ENCODE data around the gene MYO10.

DNA sequence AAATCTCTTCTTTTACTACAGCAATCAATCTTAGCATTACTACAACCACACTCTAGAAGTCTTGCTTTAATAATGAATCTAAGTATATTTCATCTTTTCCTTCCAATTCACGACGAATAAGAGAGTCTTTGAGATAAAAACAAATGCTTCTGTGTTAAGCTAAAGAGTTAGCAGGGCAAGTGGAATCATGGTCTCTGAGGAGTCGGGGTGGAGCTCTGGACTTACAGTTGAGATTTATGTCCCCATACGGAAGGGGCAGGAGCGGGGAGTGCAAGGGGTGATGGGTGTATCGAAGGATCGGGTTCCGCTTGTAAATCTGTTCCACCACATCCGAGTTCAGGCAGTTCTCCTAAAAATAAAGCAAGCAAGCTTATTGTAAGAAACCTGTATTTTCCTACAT is 260.3 kb downstream of the MYO10 start:
- TF ChIP-seq, protein P1, sequence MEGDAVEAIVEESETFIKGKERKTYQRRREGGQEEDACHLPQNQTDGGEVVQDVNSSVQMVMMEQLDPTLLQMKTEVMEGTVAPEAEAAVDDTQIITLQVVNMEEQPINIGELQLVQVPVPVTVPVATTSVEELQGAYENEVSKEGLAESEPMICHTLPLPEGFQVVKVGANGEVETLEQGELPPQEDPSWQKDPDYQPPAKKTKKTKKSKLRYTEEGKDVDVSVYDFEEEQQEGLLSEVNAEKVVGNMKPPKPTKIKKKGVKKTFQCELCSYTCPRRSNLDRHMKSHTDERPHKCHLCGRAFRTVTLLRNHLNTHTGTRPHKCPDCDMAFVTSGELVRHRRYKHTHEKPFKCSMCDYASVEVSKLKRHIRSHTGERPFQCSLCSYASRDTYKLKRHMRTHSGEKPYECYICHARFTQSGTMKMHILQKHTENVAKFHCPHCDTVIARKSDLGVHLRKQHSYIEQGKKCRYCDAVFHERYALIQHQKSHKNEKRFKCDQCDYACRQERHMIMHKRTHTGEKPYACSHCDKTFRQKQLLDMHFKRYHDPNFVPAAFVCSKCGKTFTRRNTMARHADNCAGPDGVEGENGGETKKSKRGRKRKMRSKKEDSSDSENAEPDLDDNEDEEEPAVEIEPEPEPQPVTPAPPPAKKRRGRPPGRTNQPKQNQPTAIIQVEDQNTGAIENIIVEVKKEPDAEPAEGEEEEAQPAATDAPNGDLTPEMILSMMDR (IDR thresholded peaks at IDR 0.05; ENCODE audit: poor library complexity): no peak
- no peak for TF ChIP-seq EZH2 (IDR thresholded peaks at IDR 0.05; ENCODE audit: borderline replicate concordance)
